GM19468 (cell line): ENCODE data around the gene TNFSF12.

ENCODE experiments used
- ATAC-seq: cut with Tn5 transposase; IDR thresholded peaks from one replicate; pipeline ENCODE4 v1.9.1; 2021; ENCODE audit warnings: mild to moderate bottlenecking, moderate library complexity, moderate number of reproducible peaks; ENCODE audit not compliant: unreplicated experiment; ENCODE audit errors: extremely low read depth

Gene TNFSF12, protein sequence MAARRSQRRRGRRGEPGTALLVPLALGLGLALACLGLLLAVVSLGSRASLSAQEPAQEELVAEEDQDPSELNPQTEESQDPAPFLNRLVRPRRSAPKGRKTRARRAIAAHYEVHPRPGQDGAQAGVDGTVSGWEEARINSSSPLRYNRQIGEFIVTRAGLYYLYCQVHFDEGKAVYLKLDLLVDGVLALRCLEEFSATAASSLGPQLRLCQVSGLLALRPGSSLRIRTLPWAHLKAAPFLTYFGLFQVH

DNA sequence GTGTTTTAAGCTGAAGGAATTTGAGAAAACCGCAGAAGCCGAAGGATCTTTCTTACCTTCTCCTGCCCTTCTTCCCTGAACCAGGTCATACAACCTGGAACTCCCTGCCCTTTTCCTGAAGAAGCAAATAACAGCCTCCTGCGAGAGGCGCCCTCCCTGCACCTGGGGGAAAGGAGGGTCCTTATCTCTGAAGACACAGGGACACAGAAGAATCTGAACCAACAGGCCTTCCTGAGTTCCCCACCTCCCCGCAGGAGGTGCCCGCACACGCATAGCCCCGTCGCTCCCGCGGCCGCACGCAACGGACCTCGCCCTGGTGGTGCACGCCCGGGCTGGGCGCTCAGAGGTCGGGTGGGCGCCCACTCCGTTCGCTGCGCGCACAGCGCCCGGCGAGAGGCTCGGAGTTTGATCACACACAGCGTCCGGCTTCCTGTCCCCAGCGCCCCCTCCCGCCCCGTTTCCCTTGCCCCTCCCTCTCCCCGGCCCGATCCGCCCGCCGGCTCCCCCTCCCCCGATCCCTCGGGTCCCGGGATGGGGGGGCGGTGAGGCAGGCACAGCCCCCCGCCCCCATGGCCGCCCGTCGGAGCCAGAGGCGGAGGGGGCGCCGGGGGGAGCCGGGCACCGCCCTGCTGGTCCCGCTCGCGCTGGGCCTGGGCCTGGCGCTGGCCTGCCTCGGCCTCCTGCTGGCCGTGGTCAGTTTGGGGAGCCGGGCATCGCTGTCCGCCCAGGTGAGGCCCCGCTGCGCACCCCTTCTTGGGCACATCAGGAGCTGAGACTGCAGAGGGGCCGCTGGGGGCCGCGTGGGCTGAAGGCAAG, at the start of gene TNFSF12:
Gene TNFSF12, plus strand, starts transcription at position 474 of the 816 bp plus-strand sequence. Its CDS starts 96 bp downstream, at position 570.
- ATAC-seq = no peak

DNA sequence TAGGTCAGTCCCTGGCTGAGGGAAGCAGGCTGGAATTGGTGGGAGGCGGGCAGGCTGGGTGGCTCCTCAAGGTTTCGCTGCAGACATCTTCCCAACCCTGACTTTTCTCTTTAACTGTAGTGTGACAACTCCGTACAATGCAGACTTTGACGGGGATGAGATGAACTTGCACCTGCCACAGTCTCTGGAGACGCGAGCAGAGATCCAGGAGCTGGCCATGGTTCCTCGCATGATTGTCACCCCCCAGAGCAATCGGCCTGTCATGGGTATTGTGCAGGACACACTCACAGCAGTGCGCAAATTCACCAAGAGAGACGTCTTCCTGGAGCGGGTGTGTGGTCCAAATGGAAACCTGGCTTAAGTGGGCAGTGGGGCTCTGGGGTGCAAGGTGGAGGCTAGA, 49.7 kb upstream of the TNFSF12 start:
- no peak for ATAC-seq

DNA sequence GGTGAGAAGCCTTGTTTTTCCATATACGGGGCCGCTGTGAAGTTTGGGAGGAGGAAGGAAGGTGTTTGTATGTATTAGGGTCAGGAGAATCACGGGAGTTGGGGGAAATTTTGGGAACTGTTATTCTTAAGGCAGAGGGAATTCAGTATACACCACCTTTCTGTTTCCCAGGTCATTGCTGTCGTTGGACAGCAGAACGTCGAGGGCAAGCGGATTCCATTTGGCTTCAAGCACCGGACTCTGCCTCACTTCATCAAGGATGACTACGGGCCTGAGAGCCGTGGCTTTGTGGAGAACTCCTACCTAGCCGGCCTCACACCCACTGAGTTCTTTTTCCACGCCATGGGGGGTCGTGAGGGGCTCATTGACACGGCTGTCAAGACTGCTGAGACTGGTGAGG, 47.1 kb upstream of the TNFSF12 start:
- ATAC-seq = no peak

DNA sequence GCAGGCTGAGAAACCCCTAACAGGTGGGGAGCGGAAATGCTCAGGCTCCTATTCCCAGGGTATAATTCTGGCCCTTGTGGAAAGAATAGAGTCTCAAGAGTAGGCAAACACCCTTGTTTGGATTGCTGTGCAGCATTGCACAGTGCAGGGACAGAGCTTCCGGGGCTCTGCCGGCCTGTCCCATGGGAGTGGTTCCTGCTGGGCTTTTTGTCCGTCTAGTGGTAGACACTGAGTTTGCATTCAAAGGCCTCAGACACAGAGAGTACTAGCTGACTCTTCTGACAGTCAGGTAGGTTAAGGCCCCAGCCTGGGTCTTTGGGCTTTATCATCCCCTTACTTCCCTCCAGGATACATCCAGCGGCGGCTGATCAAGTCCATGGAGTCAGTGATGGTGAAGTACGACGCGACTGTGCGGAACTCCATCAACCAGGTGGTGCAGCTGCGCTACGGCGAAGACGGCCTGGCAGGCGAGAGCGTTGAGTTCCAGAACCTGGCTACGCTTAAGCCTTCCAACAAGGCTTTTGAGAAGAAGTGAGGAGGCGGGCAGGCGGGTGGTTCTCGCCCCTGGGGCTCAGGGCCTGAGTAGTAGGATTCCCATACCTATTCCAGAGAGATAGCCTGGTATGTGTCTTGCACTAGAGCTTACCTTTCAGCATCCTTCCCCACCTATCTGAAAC, 46.5 kb upstream of the TNFSF12 start:
- no peak for ATAC-seq

GRCh38 chr17:7502987-7503386, 45.9 kb upstream of the TNFSF12 start:
- ATAC-seq = no peak

- ATAC-seq = no peak
Measured at GRCh38 chr17:7503521-7503920, 45.3 kb upstream of the TNFSF12 start.

DNA sequence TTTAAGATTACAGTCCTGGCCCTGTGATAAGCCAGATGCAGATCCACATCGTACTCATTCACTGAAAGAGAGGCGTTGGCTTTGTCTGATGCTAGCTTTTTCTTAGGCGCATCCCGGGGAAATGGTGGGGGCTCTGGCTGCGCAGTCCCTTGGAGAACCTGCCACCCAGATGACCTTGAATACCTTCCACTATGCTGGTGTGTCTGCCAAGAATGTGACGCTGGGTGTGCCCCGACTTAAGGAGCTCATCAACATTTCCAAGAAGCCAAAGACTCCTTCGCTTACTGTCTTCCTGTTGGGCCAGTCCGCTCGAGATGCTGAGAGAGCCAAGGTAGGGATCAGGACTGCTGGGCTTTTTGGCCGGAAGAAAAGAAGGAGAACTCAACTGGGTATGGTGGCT, 40.7 kb upstream of the TNFSF12 start:
- no peak for ATAC-seq

DNA sequence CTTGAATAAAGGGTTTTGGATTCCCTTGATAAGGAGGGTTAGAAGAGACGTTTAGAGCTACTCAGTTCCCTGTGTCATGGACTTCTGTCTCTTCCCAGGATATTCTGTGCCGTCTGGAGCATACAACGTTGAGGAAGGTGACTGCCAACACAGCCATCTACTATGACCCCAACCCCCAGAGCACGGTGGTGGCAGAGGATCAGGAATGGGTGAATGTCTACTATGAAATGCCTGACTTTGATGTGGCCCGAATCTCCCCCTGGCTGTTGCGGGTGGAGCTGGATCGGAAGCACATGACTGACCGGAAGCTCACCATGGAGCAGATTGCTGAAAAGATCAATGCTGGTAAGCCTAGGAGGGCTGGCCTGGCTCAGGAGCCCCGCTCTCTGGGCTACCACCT, 40.0 kb upstream of the TNFSF12 start:
- no peak for ATAC-seq

- ATAC-seq = no peak
Measured at GRCh38 chr17:7509937-7510336, 38.9 kb upstream of the TNFSF12 start.

DNA sequence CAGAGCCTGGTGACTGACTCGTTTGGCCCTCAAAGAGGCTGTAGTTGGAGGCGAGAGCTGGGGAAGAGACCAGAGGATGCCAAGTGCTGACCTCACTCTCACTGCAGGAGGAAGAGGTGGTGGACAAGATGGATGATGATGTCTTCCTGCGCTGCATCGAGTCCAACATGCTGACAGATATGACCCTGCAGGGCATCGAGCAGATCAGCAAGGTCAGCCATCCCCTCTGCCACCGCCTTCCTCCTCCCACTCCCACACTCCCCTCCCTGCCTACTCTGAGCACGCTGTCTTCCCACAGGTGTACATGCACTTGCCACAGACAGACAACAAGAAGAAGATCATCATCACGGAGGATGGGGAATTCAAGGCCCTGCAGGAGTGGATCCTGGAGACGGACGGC, 37.8 kb upstream of the TNFSF12 start:
- no peak for ATAC-seq

DNA sequence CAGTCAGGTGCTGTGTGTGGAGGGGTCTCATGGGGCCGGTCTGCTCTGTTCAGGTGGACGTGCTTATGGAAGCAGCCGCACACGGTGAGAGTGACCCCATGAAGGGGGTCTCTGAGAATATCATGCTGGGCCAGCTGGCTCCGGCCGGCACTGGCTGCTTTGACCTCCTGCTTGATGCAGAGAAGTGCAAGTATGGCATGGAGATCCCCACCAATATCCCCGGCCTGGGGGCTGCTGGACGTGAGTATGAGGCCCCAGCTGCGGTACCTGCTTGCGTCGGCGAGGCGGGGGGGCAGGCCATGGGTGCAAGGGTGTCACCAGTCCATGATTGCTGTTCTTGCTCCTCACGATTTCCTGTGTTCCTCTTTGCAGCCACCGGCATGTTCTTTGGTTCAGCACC, 36.8 kb upstream of the TNFSF12 start:
- no peak for ATAC-seq

GRCh38 chr17:7512824-7513540, 35.9 kb upstream of the TNFSF12 start:
- ATAC-seq = no peak

- no peak for ATAC-seq
Measured at GRCh38 chr17:7513850-7514419, 34.9 kb upstream of the TNFSF12 start.

DNA sequence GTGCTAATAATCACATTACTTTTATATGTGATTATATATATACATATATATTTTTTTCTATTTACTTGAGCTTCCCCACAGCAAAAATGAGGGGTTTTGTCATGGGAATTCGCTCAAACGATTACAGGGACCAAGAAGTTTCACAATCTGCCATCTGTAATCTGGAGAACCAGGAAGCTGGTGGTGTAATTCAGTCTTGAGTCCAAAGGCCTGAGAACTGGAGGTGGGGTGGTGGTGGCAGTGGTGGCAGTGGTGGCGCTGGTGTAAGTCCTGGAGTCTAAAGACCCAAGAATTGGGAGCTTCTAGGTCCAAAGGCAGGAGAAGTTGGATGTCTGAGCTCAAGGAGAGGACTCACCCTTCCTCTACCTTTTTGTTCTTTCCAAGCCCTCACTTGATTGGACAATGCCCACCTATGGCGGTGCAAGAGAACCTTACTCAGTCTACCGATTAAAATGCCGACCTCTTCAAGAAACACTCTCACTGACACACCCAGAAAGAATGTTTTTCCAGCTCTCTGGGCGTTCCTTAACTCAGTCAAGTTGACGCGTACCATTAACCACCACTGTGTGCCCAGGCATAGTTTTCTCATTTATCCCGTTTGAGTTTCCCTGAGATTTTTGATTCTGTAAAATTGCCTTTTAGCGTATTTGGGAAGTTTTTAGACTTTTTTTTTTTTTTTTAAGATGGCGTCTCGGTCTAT, 32.8 kb upstream of the TNFSF12 start:
- ATAC-seq = no peak

DNA sequence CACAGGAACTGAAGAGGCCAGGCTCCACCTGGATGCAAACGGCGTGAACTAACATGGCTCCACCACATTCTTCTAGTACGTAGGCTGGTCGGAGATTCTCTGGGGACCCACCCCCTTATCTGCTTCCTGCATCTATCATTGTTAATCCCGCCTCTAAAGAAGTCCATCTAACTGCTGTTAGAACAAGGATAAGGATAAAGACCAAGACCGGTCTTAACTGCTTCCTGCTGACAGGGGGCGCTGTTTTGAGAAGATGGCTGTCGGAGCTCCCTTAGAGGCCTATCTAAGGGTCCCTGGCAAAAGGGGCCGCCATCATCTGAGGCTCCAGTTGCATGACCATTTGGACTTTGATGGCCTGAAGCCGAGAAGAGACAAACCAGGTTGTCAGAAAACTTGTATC, 25.8 kb upstream of the TNFSF12 start:
- no peak for ATAC-seq

GRCh38 chr17:7528842-7529241, 20.0 kb upstream of the TNFSF12 start:
- no peak for ATAC-seq

DNA sequence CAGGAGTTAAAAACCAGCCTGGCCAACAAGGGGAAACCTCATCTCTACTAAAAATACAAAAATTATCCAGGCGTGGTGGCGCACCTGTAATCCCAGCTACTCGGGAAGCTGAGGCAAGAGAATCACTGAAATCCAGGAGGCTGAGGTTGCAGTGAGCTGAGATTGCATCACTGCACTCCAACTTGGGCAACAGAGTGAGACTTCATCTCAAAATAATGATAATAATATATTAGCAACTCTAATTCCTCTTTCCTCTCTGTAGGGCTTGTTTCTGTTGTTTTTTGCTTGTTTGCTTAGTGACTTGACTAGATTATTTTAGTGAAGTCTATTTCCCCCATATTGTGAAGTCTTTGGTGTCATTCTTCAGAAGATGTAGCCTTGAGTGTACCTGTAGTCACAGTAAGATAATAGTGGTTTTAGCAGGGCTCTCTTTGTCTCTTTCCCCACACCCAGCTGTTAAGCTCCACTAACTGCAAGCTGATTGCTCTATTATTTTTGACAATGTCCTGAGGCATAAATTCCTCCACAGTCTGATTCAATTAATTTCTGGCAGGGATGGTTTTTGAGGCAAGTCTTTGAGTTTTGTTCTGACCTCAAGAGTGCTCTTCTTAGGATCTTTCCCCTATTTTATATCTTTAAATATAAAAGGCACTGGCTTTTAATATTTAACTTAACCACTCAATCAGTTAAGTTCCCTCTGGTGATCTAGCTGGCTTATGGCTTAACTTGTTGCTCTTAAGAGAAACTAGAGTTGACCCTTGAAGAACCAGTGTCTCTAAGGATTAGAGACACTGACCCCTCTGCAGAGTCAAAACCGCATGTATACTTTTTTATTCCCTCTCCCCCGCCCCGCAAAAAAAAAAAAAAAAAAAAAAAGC, 18.6 kb upstream of the TNFSF12 start:
- ATAC-seq = no peak

DNA sequence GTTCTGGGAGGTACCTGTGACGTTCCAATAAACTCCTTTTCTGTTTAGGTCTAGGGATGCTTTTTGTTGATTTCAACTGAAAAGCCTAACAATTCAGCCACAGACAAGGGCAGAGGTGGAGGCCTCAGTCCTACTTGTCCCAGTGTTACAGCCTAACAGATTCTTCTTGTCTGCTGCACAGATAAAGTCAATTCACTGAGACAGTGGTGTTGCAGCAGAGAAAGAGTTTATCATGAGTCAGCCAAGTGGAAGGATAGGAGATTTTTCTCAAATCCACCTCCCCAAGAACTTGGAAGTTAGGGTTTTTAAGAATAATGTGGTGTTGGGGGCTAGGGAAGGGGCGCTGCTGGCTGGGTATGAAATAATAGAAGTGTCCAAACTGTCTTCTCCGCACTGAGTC, 10.8 kb upstream of the TNFSF12 start:
- no peak for ATAC-seq
